ENCODE data around the gene FERMT2. TPM values are rescaled to one million over a fixed set of nuclear protein-coding genes. Genes with fewer than 3 reads are reported as not detected.

The FERMT2 gene
- total RNA-seq, 1 donor from 2014 or later: 324 TPM

GRCh38 chr14:52977798-52978197 is 26.9 kb upstream of the FERMT2 start:
- peak; percentile 34 for FAIRE-seq
- Histone ChIP-seq H3K4me3 (ENCODE audit: insufficient read depth, low read depth, low read length) (no peak overlapping the region), H2AFZ (ENCODE audit: low read depth, low read length) (no peak overlapping the region), H3K4me1 (ENCODE audit: insufficient read depth, low read length) (no peaks in the 10 kb centered on the region), H3K9me3 (ENCODE audit: insufficient read depth, low read depth, low read length) (no peaks in the 10 kb centered on the region), H3K79me2 (ENCODE audit: insufficient read depth, low read length) (no peaks in the 10 kb centered on the region), H4K20me1 (ENCODE audit: insufficient read depth, low read length) (no peaks in the 10 kb centered on the region), H3K27me3 (ENCODE audit: insufficient read depth, low read length) (no peaks in the 10 kb centered on the region), H3K9ac (ENCODE audit: low read length) (no peak overlapping the region), H3K27ac (ENCODE audit: low read depth, low read length) (no peak overlapping the region), H3K36me3 (ENCODE audit: insufficient read depth, low read length) (no peaks in the 10 kb centered on the region), H3K4me2 (ENCODE audit: low read length) (no peak overlapping the region)
- Mint-ChIP-seq H3K4me3 (ENCODE audit: unreplicated experiment) (no peak overlapping the region), H3K4me1 (ENCODE audit: low read depth, unreplicated experiment) (no peaks in the 10 kb centered on the region), H3K27me3 (ENCODE audit: low read depth, unreplicated experiment) (no peaks in the 10 kb centered on the region), H3K36me3 (ENCODE audit: low read depth, unreplicated experiment) (peaks cover 3% of the 10 kb centered on the region), H3K27ac (ENCODE audit: unreplicated experiment) (no peak overlapping the region), H3K9me3 (ENCODE audit: unreplicated experiment) (peaks cover 7% of the 10 kb centered on the region)
- DNase-seq (ENCODE audit: low read depth): no peak
- TF ChIP-seq CTCF (IDR thresholded peaks at IDR 0.05; ENCODE audit: insufficient read depth, low read depth, low read length) (no peak), EZH2 (IDR thresholded peaks at IDR 0.05; ENCODE audit: insufficient read depth, low read length) (no peak)

- Mint-ChIP-seq H3K4me3 (ENCODE audit: unreplicated experiment) (no peak overlapping the region), H3K27me3 (ENCODE audit: low read depth, unreplicated experiment) (no peaks in the 10 kb centered on the region), H3K36me3 (ENCODE audit: low read depth, unreplicated experiment) (peaks cover 3% of the 10 kb centered on the region), H3K4me1 (ENCODE audit: low read depth, unreplicated experiment) (no peaks in the 10 kb centered on the region), H3K9me3 (ENCODE audit: unreplicated experiment) (peaks cover 13% of the 10 kb centered on the region), H3K27ac (ENCODE audit: unreplicated experiment) (no peak overlapping the region)
- Histone ChIP-seq H3K27ac (ENCODE audit: low read depth, low read length) (no peak overlapping the region), H3K9ac (ENCODE audit: low read length) (no peak overlapping the region), H3K4me2 (ENCODE audit: low read length) (no peak overlapping the region), H2AFZ (ENCODE audit: low read depth, low read length) (no peak overlapping the region), H3K9me3 (ENCODE audit: insufficient read depth, low read depth, low read length) (no peaks in the 10 kb centered on the region), H3K79me2 (ENCODE audit: insufficient read depth, low read length) (no peaks in the 10 kb centered on the region), H3K4me1 (ENCODE audit: insufficient read depth, low read length) (no peaks in the 10 kb centered on the region), H3K27me3 (ENCODE audit: insufficient read depth, low read length) (no peaks in the 10 kb centered on the region), H3K36me3 (ENCODE audit: insufficient read depth, low read length) (no peaks in the 10 kb centered on the region), H4K20me1 (ENCODE audit: insufficient read depth, low read length) (no peaks in the 10 kb centered on the region), H3K4me3 (ENCODE audit: insufficient read depth, low read depth, low read length) (no peak overlapping the region)
- TF ChIP-seq EZH2 (IDR thresholded peaks at IDR 0.05; ENCODE audit: insufficient read depth, low read length) (no peak), CTCF (IDR thresholded peaks at IDR 0.05; ENCODE audit: insufficient read depth, low read depth, low read length) (no peak)
- DNase-seq (ENCODE audit: low read depth) (no peak), FAIRE-seq (no peak)
Observed at GRCh38 chr14:52974406-52974805, 23.6 kb upstream of the FERMT2 start.

- peaks cover 4% of the 10 kb centered on the region for H3K9me3 Mint-ChIP-seq (ENCODE audit: unreplicated experiment)
- H3K4me3 Mint-ChIP-seq (ENCODE audit: unreplicated experiment): no peak overlapping the region
- H3K4me1 Mint-ChIP-seq (ENCODE audit: low read depth, unreplicated experiment): no peaks in the 10 kb centered on the region
- no peaks in the 10 kb centered on the region for H3K79me2 ChIP-seq (ENCODE audit: insufficient read depth, low read length)
- H3K36me3 ChIP-seq (ENCODE audit: insufficient read depth, low read length): no peaks in the 10 kb centered on the region
- H3K9me3 ChIP-seq (ENCODE audit: insufficient read depth, low read depth, low read length): no peaks in the 10 kb centered on the region
- no peak overlapping the region for H3K9ac ChIP-seq (ENCODE audit: low read length)
- FAIRE-seq: no peak
- no peaks in the 10 kb centered on the region for H4K20me1 ChIP-seq (ENCODE audit: insufficient read depth, low read length)
- H3K27ac ChIP-seq (ENCODE audit: low read depth, low read length): no peak overlapping the region
- H3K4me3 ChIP-seq (ENCODE audit: insufficient read depth, low read depth, low read length): no peak overlapping the region
- no peak overlapping the region for H3K27ac Mint-ChIP-seq (ENCODE audit: unreplicated experiment)
- H3K4me2 ChIP-seq (ENCODE audit: low read length): no peak overlapping the region
- H3K27me3 Mint-ChIP-seq (ENCODE audit: low read depth, unreplicated experiment): no peaks in the 10 kb centered on the region
- no peaks in the 10 kb centered on the region for H3K27me3 ChIP-seq (ENCODE audit: insufficient read depth, low read length)
- H3K4me1 ChIP-seq (ENCODE audit: insufficient read depth, low read length): no peaks in the 10 kb centered on the region
- no peaks in the 10 kb centered on the region for H3K36me3 Mint-ChIP-seq (ENCODE audit: low read depth, unreplicated experiment)
- peak; percentile 38 for DNase-seq (ENCODE audit: low read depth)
- H2AFZ ChIP-seq (ENCODE audit: low read depth, low read length): no peak overlapping the region
- TF ChIP-seq EZH2 (IDR thresholded peaks at IDR 0.05; ENCODE audit: insufficient read depth, low read length) (no peak), CTCF (IDR thresholded peaks at IDR 0.05; ENCODE audit: insufficient read depth, low read depth, low read length) (peak; percentile 63)
Observed at GRCh38 chr14:52961060-52961639, 10.3 kb upstream of the FERMT2 start.
